ENCODE results near the gene DCAF6. TPM values are rescaled to one million over a fixed set of nuclear protein-coding genes. Genes with fewer than 3 reads are reported as not detected.

Gene DCAF6
- total RNA-seq, 1 experiment from 2014 or later = 31.9 TPM

- ChIA-PET POLR2A (ENCODE audit: low non-redundant PET) (no interaction called here), CTCF (no interaction called here)
- peaks cover 15% of the 10 kb centered on the region for H3K4me1 ChIP-seq (ENCODE audit: insufficient read depth, low read length, poor library complexity, severe bottlenecking)
- peak overlapping the region; percentile 98 for H3K27ac ChIP-seq (ENCODE audit: low read depth, low read length, poor library complexity, severe bottlenecking)
- intact Hi-C loops (cut with micrococcal nuclease; ENCODE audit: unreplicated experiment) = loop anchor here (10.0 kb wide), 1 partner anchor 223 kb away; no protein-coding TSS in a partner anchor
- H3K27me3 ChIP-seq (replicated peaks; ENCODE audit: insufficient read depth, low read depth, low read length, poor library complexity) = no peaks in the 10 kb centered on the region
- no peak for DNase-seq (ENCODE audit: low spot score)
- no peaks in the 10 kb centered on the region for H3K9me3 ChIP-seq (ENCODE audit: low read depth, low read length, poor library complexity, severe bottlenecking)
- no peaks in the 10 kb centered on the region for H3K36me3 ChIP-seq (ENCODE audit: insufficient read depth, low read length, poor library complexity, severe bottlenecking)
- no peak for TF ChIP-seq CTCF (conservative IDR thresholded peaks at IDR 0.05; ENCODE audit: low read depth, low read length)
- TF ChIP-seq EZH2 (IDR thresholded peaks at IDR 0.05; ENCODE audit: borderline replicate concordance, low read depth, low read length, poor library complexity, severe bottlenecking) = no peak
- TSS peak; percentile 51 for BruUV-seq (replicated peaks)
- peak overlapping the region; percentile 75 for H3K4me3 ChIP-seq (ENCODE audit: low read depth, low read length, poor library complexity, severe bottlenecking)
Measured at GRCh38 chr1:167938080-167938636, 1.7 kb downstream of the DCAF6 start.

GRCh38 chr1:167940264-167940663 is 3.8 kb downstream of the DCAF6 start:
- no peak for DNase-seq (ENCODE audit: low spot score)
- no peaks in the 10 kb centered on the region for H3K27me3 ChIP-seq (replicated peaks; ENCODE audit: insufficient read depth, low read depth, low read length, poor library complexity)

GRCh38 chr1:167943541-167943940 is 7.1 kb downstream of the DCAF6 start:
- intact Hi-C loops (cut with micrococcal nuclease; ENCODE audit: unreplicated experiment) = no loop called here
- no peaks in the 10 kb centered on the region for H3K9me3 ChIP-seq (ENCODE audit: low read depth, low read length, poor library complexity, severe bottlenecking)
- POLR2A ChIA-PET (ENCODE audit: low non-redundant PET) = no interaction called here
- no peaks in the 10 kb centered on the region for H3K4me1 ChIP-seq (ENCODE audit: insufficient read depth, low read length, poor library complexity, severe bottlenecking)
- TF ChIP-seq EZH2 (IDR thresholded peaks at IDR 0.05; ENCODE audit: borderline replicate concordance, low read depth, low read length, poor library complexity, severe bottlenecking) (no peak), CTCF (conservative IDR thresholded peaks at IDR 0.05; ENCODE audit: low read depth, low read length) (no peak)
- no peaks in the 10 kb centered on the region for H3K27me3 ChIP-seq (replicated peaks; ENCODE audit: insufficient read depth, low read depth, low read length, poor library complexity)
- no TSS peak for BruUV-seq (replicated peaks)
- CTCF ChIA-PET = no interaction called here
- no peak overlapping the region for H3K4me3 ChIP-seq (ENCODE audit: low read depth, low read length, poor library complexity, severe bottlenecking)
- DNase-seq (ENCODE audit: low spot score) = no peak
- no peak overlapping the region for H3K27ac ChIP-seq (ENCODE audit: low read depth, low read length, poor library complexity, severe bottlenecking)
- H3K36me3 ChIP-seq (ENCODE audit: insufficient read depth, low read length, poor library complexity, severe bottlenecking) = no peaks in the 10 kb centered on the region

More at GRCh38 chr1:167940264-167940663, 3.8 kb downstream of the DCAF6 start:
- no peaks in the 10 kb centered on the region for H3K4me1 ChIP-seq (ENCODE audit: insufficient read depth, low read length, poor library complexity, severe bottlenecking)
- intact Hi-C loops (cut with micrococcal nuclease; ENCODE audit: unreplicated experiment) = no loop called here
- H3K27ac ChIP-seq (ENCODE audit: low read depth, low read length, poor library complexity, severe bottlenecking) = no peak overlapping the region
- no TSS peak for BruUV-seq (replicated peaks)
- H3K4me3 ChIP-seq (ENCODE audit: low read depth, low read length, poor library complexity, severe bottlenecking) = no peak overlapping the region
- TF ChIP-seq CTCF (conservative IDR thresholded peaks at IDR 0.05; ENCODE audit: low read depth, low read length) (no peak), EZH2 (IDR thresholded peaks at IDR 0.05; ENCODE audit: borderline replicate concordance, low read depth, low read length, poor library complexity, severe bottlenecking) (no peak)
- no peaks in the 10 kb centered on the region for H3K9me3 ChIP-seq (ENCODE audit: low read depth, low read length, poor library complexity, severe bottlenecking)
- POLR2A ChIA-PET (ENCODE audit: low non-redundant PET) = no interaction called here
- no peaks in the 10 kb centered on the region for H3K36me3 ChIP-seq (ENCODE audit: insufficient read depth, low read length, poor library complexity, severe bottlenecking)
- CTCF ChIA-PET = no interaction called here
